ENCODE measurements around the gene CDK14.

Gene CDK14

GRCh38 chr7:91247500-91247899 is 651.4 kb downstream of the CDK14 start:
- no peak for TF ChIP-seq CTCF (IDR thresholded peaks at IDR 0.05; ENCODE audit: extremely low read depth, insufficient read depth, missing control alignments)
- in situ Hi-C loops (cut with MboI; ENCODE audit: low pct_unique_long_range_greater_than_20kb, low sequenced_read_pairs, unreplicated experiment): no loop called here
- DNase-seq (ENCODE audit: low spot score): no peak

GRCh38 chr7:91248996-91249395 is 652.9 kb downstream of the CDK14 start:
- in situ Hi-C loops (cut with MboI; ENCODE audit: low pct_unique_long_range_greater_than_20kb, low sequenced_read_pairs, unreplicated experiment): no loop called here
- DNase-seq (ENCODE audit: low spot score): no peak
- TF ChIP-seq CTCF (IDR thresholded peaks at IDR 0.05; ENCODE audit: extremely low read depth, insufficient read depth, missing control alignments): no peak

GRCh38 chr7:91249506-91250233 is 653.5 kb downstream of the CDK14 start:
- no peak for TF ChIP-seq CTCF (IDR thresholded peaks at IDR 0.05; ENCODE audit: extremely low read depth, insufficient read depth, missing control alignments)
- in situ Hi-C loops (cut with MboI; ENCODE audit: low pct_unique_long_range_greater_than_20kb, low sequenced_read_pairs, unreplicated experiment): no loop called here
- DNase-seq (ENCODE audit: low spot score): no peak

- no peak for DNase-seq (ENCODE audit: low spot score)
- in situ Hi-C loops (cut with MboI; ENCODE audit: low pct_unique_long_range_greater_than_20kb, low sequenced_read_pairs, unreplicated experiment): no loop called here
- TF ChIP-seq CTCF (IDR thresholded peaks at IDR 0.05; ENCODE audit: extremely low read depth, insufficient read depth, missing control alignments): no peak
These were observed 654.6 kb downstream of the CDK14 start for GRCh38 chr7:91250706-91251105.

- DNase-seq (ENCODE audit: low spot score): no peak
- in situ Hi-C loops (cut with MboI; ENCODE audit: low pct_unique_long_range_greater_than_20kb, low sequenced_read_pairs, unreplicated experiment): no loop called here
These were observed 655.8 kb downstream of the CDK14 start for GRCh38 chr7:91251877-91252276.

More at GRCh38 chr7:91251877-91252276, 655.8 kb downstream of the CDK14 start:
- no peak for TF ChIP-seq CTCF (IDR thresholded peaks at IDR 0.05; ENCODE audit: extremely low read depth, insufficient read depth, missing control alignments)
